ENCODE results near the gene STPG4. TPM values are rescaled to one million over a fixed set of nuclear protein-coding genes. Genes with fewer than 3 reads are reported as not detected.
A peak's percentile ranks its signal among the peaks of the same experiment; 100 is the strongest.

The STPG4 gene
- total RNA-seq, 3 donors from 2014 or later (not counting 1 experiment from before 2014, with no cell fraction given): 0.21 to 0.65 TPM; not detected in 1

DNA sequence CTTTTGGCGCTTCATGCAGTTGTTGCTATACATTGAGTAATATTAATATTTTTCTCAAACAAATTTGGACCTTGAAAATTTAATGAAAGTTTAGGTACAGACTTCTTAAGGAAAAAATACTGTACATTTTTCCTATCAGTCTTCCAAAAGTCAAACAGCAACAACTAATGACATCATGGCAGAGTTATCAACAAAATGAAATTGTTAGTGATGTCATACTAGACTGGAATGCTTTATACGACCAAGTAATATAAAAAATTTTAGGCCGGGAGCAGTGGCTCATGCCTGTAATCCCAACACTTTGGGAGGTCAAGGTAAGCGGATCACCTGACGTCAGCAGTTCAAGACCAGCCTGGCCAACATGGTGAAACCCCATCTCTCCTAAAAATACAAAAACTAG, 12.0 kb upstream of the STPG4 start:
- TF ChIP-seq, protein P1, sequence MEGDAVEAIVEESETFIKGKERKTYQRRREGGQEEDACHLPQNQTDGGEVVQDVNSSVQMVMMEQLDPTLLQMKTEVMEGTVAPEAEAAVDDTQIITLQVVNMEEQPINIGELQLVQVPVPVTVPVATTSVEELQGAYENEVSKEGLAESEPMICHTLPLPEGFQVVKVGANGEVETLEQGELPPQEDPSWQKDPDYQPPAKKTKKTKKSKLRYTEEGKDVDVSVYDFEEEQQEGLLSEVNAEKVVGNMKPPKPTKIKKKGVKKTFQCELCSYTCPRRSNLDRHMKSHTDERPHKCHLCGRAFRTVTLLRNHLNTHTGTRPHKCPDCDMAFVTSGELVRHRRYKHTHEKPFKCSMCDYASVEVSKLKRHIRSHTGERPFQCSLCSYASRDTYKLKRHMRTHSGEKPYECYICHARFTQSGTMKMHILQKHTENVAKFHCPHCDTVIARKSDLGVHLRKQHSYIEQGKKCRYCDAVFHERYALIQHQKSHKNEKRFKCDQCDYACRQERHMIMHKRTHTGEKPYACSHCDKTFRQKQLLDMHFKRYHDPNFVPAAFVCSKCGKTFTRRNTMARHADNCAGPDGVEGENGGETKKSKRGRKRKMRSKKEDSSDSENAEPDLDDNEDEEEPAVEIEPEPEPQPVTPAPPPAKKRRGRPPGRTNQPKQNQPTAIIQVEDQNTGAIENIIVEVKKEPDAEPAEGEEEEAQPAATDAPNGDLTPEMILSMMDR (IDR thresholded peaks at IDR 0.05): no peak
- no peaks in the 10 kb centered on the region for H3K27me3 Mint-ChIP-seq (ENCODE audit: low read depth in 2 of 2)
- H3K4me3 Mint-ChIP-seq: no peak overlapping the region
- no peak overlapping the region for H3K4me3 ChIP-seq (ENCODE audit: low read length)
- intact Hi-C loops (cut with micrococcal nuclease): no loop called here
- no peaks in the 10 kb centered on the region for H3K27me3 ChIP-seq (ENCODE audit: control insufficient read depth, insufficient read depth, low read length)
- H3K9me3 Mint-ChIP-seq: no peaks in the 10 kb centered on the region
- peaks cover 52 to 58% of the 10 kb centered on the region in 2 donors for H3K4me1 Mint-ChIP-seq
- peaks cover 40% of the 10 kb centered on the region for H3K36me3 ChIP-seq (ENCODE audit: control insufficient read depth, insufficient read depth, low read length)
- ATAC-seq: no peak
- peak overlapping the region in 1 of 2 donors; percentile 38 for H3K27ac Mint-ChIP-seq
- no peak for DNase-seq
- peaks cover 4% of the 10 kb centered on the region for H3K36me3 Mint-ChIP-seq
- no peak overlapping the region for H3K27ac ChIP-seq (ENCODE audit: low read length)
- peaks cover 4% of the 10 kb centered on the region for H3K4me1 ChIP-seq (ENCODE audit: control insufficient read depth, insufficient read depth, low read length)
- no peaks in the 10 kb centered on the region for H3K9me3 ChIP-seq (ENCODE audit: control insufficient read depth, insufficient read depth, low read length)
- 89% methylated on average over 4 of the region's 5 CpGs for WGBS (ENCODE audit: insufficient coverage)

DNA sequence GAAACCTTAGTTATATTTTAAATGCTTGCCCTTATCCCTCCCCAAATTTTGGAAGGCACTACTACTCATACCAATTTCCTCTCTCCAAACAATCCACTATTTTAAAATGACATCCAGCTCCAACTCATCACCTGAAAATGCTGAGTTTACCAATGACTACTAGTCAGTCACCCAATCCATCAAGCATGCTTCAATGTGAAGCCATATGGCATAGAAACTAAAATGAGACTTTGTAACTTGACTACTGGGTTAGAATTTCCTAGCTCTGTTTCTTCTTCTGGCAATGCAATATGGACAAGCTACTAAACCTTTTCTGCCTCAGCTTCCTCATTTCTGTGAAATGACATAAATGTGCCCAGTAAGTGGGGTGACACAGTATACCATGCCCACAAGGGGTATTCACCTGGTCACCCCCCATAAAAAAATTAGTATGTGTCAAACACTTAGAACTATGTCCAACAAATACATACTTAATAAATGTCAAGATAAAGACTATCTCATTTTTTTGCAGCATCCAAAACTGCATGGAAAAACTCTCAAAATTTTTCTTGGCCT, 10.0 kb upstream of the STPG4 start:
- Mint-ChIP-seq H3K27me3 (ENCODE audit: low read depth in 2 of 2) (no peaks in the 10 kb centered on the region), H3K27ac (peak overlapping the region; percentile 2 to 27), H3K36me3 (peaks cover 16% of the 10 kb centered on the region), H3K4me1 (peaks cover 32 to 41% of the 10 kb centered on the region in 2 donors), H3K9me3 (no peaks in the 10 kb centered on the region), H3K4me3 (no peak overlapping the region)
- H3K27me3 ChIP-seq (ENCODE audit: control insufficient read depth, insufficient read depth, low read length): no peaks in the 10 kb centered on the region
- TF ChIP-seq, protein P1 (IDR thresholded peaks at IDR 0.05): no peak
- peaks cover 2% of the 10 kb centered on the region for H3K4me1 ChIP-seq (ENCODE audit: control insufficient read depth, insufficient read depth, low read length)
- DNase-seq: no peak
- intact Hi-C loops (cut with micrococcal nuclease): no loop called here
- no peaks in the 10 kb centered on the region for H3K9me3 ChIP-seq (ENCODE audit: control insufficient read depth, insufficient read depth, low read length)
- H3K4me3 ChIP-seq (ENCODE audit: low read length): no peak overlapping the region
- no peak for ATAC-seq
- H3K36me3 ChIP-seq (ENCODE audit: control insufficient read depth, insufficient read depth, low read length): peaks cover 54% of the 10 kb centered on the region
- H3K27ac ChIP-seq (ENCODE audit: low read length): no peak overlapping the region

DNA sequence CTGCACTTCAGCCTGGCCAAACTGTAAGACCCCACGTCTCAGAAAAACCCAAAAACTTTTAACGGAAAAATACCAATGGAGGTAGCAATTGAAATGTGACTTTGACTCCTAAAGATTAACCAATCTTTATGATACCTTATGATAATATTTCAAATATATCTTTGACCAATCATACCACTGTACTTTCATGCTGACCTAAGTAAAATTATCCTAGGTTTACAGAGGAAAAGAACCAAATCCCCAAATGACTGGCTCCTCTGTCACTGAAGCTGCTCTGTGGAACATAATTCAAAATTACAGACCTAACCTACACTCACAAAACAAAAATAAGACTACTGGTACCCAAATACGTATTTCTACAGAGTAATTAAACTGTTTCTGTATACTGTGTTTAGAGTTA, 7.7 kb upstream of the STPG4 start:
- no peak for ATAC-seq
- H3K27ac ChIP-seq (ENCODE audit: low read length): no peak overlapping the region
- 90% methylated on average over 1 of the region's 3 CpGs for WGBS (ENCODE audit: insufficient coverage)
- Mint-ChIP-seq H3K4me3 (no peak overlapping the region), H3K27me3 (ENCODE audit: low read depth in 2 of 2) (no peaks in the 10 kb centered on the region), H3K9me3 (no peaks in the 10 kb centered on the region), H3K27ac (peak overlapping the region; percentile 59 to 70), H3K4me1 (peaks cover 27 to 36% of the 10 kb centered on the region in 2 donors), H3K36me3 (peaks cover 16% of the 10 kb centered on the region)
- H3K4me3 ChIP-seq (ENCODE audit: low read length): no peak overlapping the region
- no peaks in the 10 kb centered on the region for H3K27me3 ChIP-seq (ENCODE audit: control insufficient read depth, insufficient read depth, low read length)
- H3K36me3 ChIP-seq (ENCODE audit: control insufficient read depth, insufficient read depth, low read length): peaks cover 64% of the 10 kb centered on the region
- DNase-seq: no peak
- peaks cover 2% of the 10 kb centered on the region for H3K4me1 ChIP-seq (ENCODE audit: control insufficient read depth, insufficient read depth, low read length)
- intact Hi-C loops (cut with micrococcal nuclease): no loop called here
- TF ChIP-seq, protein P1 (IDR thresholded peaks at IDR 0.05): no peak
- H3K9me3 ChIP-seq (ENCODE audit: control insufficient read depth, insufficient read depth, low read length): no peaks in the 10 kb centered on the region

DNA sequence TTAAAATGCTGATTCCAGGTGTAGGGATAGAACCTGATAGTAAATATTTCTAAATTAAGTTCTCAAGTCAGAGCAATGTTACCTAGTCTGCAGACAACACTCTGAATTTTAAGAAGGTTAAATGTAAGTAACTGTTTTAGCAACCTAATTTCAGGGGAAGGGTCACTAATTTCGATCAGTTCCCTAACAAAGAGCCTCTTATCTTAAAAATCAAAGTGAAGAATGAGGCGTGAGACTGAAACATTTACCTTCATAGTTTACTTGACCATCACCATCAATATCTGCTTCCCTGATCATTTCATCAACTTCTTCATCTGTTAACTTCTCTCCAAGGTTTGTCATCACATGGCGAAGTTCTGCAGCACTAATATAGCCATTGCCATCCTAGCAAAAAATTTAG, 6.4 kb upstream of the STPG4 start:
- no peak overlapping the region for H3K27ac ChIP-seq (ENCODE audit: low read length)
- Mint-ChIP-seq H3K27me3 (ENCODE audit: low read depth in 2 of 2) (no peaks in the 10 kb centered on the region), H3K4me3 (no peak overlapping the region), H3K27ac (peak overlapping the region in 1 of 2 donors; percentile 49), H3K4me1 (peaks cover 35 to 36% of the 10 kb centered on the region in 2 donors), H3K9me3 (no peaks in the 10 kb centered on the region), H3K36me3 (peaks cover 16% of the 10 kb centered on the region)
- H3K4me3 ChIP-seq (ENCODE audit: low read length): no peak overlapping the region
- ATAC-seq (no peak), DNase-seq (no peak)
- no peaks in the 10 kb centered on the region for H3K4me1 ChIP-seq (ENCODE audit: control insufficient read depth, insufficient read depth, low read length)
- H3K36me3 ChIP-seq (ENCODE audit: control insufficient read depth, insufficient read depth, low read length): peaks cover 60% of the 10 kb centered on the region
- H3K9me3 ChIP-seq (ENCODE audit: control insufficient read depth, insufficient read depth, low read length): no peaks in the 10 kb centered on the region
- WGBS (ENCODE audit: insufficient coverage): 98% methylated on average over 3 of the region's 3 CpGs
- H3K27me3 ChIP-seq (ENCODE audit: control insufficient read depth, insufficient read depth, low read length): no peaks in the 10 kb centered on the region
- TF ChIP-seq, protein P1 (IDR thresholded peaks at IDR 0.05): no peak
- intact Hi-C loops (cut with micrococcal nuclease): no loop called here
